ENCODE data around the gene CARD11.

Gene CARD11

GRCh38 chr7:3043544-3044371 lies at the start of gene CARD11:
CARD11 (minus strand) TSS chr7:3043867; CDS start chr7:2958506, 85,361 bp downstream.
- no peak for DNase-seq

GRCh38 chr7:3092468-3092867 lies 48.8 kb upstream of the CARD11 start:
- no peak for DNase-seq

- no peak for DNase-seq
These were observed 48.0 kb upstream of the CARD11 start for GRCh38 chr7:3091631-3092030.

- DNase-seq: no peak
These were observed 45.8 kb upstream of the CARD11 start for GRCh38 chr7:3089493-3089892.

GRCh38 chr7:3087243-3087755 lies 43.6 kb upstream of the CARD11 start:
- DNase-seq: no peak

GRCh38 chr7:3083350-3083749 lies 39.7 kb upstream of the CARD11 start:
- no peak for DNase-seq

- DNase-seq: no peak
These were observed 39.2 kb upstream of the CARD11 start for GRCh38 chr7:3082831-3083230.

- DNase-seq: no peak
These were observed 38.7 kb upstream of the CARD11 start for GRCh38 chr7:3082386-3082785.

- DNase-seq: no peak
These were observed 36.4 kb upstream of the CARD11 start for GRCh38 chr7:3080106-3080505.

GRCh38 chr7:3078514-3078913 lies 34.8 kb upstream of the CARD11 start:
- no peak for DNase-seq

GRCh38 chr7:3076700-3077099 lies 33.0 kb upstream of the CARD11 start:
- no peak for DNase-seq

GRCh38 chr7:3076163-3076562 lies 32.5 kb upstream of the CARD11 start:
- no peak for DNase-seq

- DNase-seq: no peak
These were observed 31.8 kb upstream of the CARD11 start for GRCh38 chr7:3075441-3075840.

- DNase-seq: no peak
These were observed 30.8 kb upstream of the CARD11 start for GRCh38 chr7:3074459-3074821.

- no peak for DNase-seq
These were observed 30.2 kb upstream of the CARD11 start for GRCh38 chr7:3073763-3074458.

- no peak for DNase-seq
These were observed 27.2 kb upstream of the CARD11 start for GRCh38 chr7:3070908-3071307.

- DNase-seq: no peak
These were observed 26.2 kb upstream of the CARD11 start for GRCh38 chr7:3069771-3070449.

GRCh38 chr7:3068530-3068929 lies 24.9 kb upstream of the CARD11 start:
- no peak for DNase-seq

GRCh38 chr7:3067606-3068380 lies 24.1 kb upstream of the CARD11 start:
- DNase-seq: no peak

GRCh38 chr7:3067193-3067592 lies 23.5 kb upstream of the CARD11 start:
- no peak for DNase-seq

- DNase-seq: no peak
These were observed 22.8 kb upstream of the CARD11 start for GRCh38 chr7:3066506-3066905.

GRCh38 chr7:3065724-3066143 lies 22.1 kb upstream of the CARD11 start:
- no peak for DNase-seq

- no peak for DNase-seq
These were observed 20.4 kb upstream of the CARD11 start for GRCh38 chr7:3064067-3064466.

Measured in NCI-H1436 treated with DMSO at 0.1 percent for 48 hours (cell line).